ENCODE measurements around the gene LLCFC1. TPM values are rescaled to one million over a fixed set of nuclear protein-coding genes. Genes with fewer than 3 reads are reported as not detected.

Gene LLCFC1
- total RNA-seq, 2 experiments from 2014 or later: not detected

- H3K9me2 ChIP-seq (ENCODE audit: insufficient read depth, low read length): no peaks in the 10 kb centered on the region
Measured at GRCh38 chr7:142891490-142892082, 47.7 kb upstream of the LLCFC1 start.

DNA sequence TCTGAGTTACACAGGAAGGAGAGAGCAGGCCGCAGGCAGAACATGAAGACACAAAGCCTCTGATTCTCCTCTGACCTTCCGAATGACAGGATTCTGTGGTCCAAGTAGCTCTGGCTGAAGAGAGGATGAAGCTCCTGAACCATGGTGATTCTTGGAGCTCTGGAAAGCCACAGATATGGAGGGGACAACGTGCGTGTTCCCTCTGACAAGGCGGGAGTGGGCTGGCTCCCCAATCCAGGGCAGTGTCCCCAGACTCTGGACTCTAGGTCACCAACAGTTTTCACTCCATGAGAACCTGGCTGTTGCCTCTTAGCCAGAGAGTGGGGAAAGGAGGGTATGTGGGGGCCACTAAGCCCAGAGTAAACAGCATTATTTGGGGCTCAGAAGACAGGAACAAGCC is 46.3 kb upstream of the LLCFC1 start:
- intact Hi-C loops (cut with micrococcal nuclease; ENCODE audit: unreplicated experiment): no loop called here
- TF ChIP-seq EZH2phosphoT487 (IDR thresholded peaks at IDR 0.05; ENCODE audit: borderline replicate concordance, low read depth, low read length): no peak
- TF ChIP-seq, protein P1, sequence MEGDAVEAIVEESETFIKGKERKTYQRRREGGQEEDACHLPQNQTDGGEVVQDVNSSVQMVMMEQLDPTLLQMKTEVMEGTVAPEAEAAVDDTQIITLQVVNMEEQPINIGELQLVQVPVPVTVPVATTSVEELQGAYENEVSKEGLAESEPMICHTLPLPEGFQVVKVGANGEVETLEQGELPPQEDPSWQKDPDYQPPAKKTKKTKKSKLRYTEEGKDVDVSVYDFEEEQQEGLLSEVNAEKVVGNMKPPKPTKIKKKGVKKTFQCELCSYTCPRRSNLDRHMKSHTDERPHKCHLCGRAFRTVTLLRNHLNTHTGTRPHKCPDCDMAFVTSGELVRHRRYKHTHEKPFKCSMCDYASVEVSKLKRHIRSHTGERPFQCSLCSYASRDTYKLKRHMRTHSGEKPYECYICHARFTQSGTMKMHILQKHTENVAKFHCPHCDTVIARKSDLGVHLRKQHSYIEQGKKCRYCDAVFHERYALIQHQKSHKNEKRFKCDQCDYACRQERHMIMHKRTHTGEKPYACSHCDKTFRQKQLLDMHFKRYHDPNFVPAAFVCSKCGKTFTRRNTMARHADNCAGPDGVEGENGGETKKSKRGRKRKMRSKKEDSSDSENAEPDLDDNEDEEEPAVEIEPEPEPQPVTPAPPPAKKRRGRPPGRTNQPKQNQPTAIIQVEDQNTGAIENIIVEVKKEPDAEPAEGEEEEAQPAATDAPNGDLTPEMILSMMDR (conservative IDR thresholded peaks at IDR 0.05; ENCODE audit: low read length): no peak
- Histone ChIP-seq H3K79me2 (ENCODE audit: insufficient read depth, low read depth, low read length) (no peaks in the 10 kb centered on the region), H3K4me1 (ENCODE audit: insufficient read depth, low read length, poor library complexity, severe bottlenecking) (no peaks in the 10 kb centered on the region), H3K27ac (ENCODE audit: low read depth, low read length, poor library complexity, severe bottlenecking) (no peak overlapping the region), H3K4me2 (ENCODE audit: low read length) (no peak overlapping the region), H3K36me3 (ENCODE audit: insufficient read depth, low read length) (no peaks in the 10 kb centered on the region), H4K20me1 (ENCODE audit: insufficient read depth, low read length) (no peaks in the 10 kb centered on the region), H3K9me2 (ENCODE audit: insufficient read depth, low read length) (no peaks in the 10 kb centered on the region), H3K9me3 (ENCODE audit: low read length) (no peaks in the 10 kb centered on the region), H3K4me3 (ENCODE audit: low read depth, low read length, poor library complexity, severe bottlenecking) (no peak overlapping the region), H2AFZ (ENCODE audit: low read length) (no peak overlapping the region)
- POLR2A ChIA-PET: no interaction called here
- no peak for DNase-seq (ENCODE audit: low spot score)
- BruUV-seq (replicated peaks): no TSS peak
- CTCF ChIA-PET (ENCODE audit: unreplicated experiment): no interaction called here

More at GRCh38 chr7:142891490-142892082, 47.7 kb upstream of the LLCFC1 start:
- no peak overlapping the region for H3K4me2 ChIP-seq (ENCODE audit: low read length)
- no peak overlapping the region for H2AFZ ChIP-seq (ENCODE audit: low read length)
- BruUV-seq (replicated peaks): no TSS peak
- H3K79me2 ChIP-seq (ENCODE audit: insufficient read depth, low read depth, low read length): no peaks in the 10 kb centered on the region
- no peak for DNase-seq (ENCODE audit: low spot score)
- no peak overlapping the region for H3K27ac ChIP-seq (ENCODE audit: low read depth, low read length, poor library complexity, severe bottlenecking)
- H3K4me3 ChIP-seq (ENCODE audit: low read depth, low read length, poor library complexity, severe bottlenecking): no peak overlapping the region
- no peaks in the 10 kb centered on the region for H4K20me1 ChIP-seq (ENCODE audit: insufficient read depth, low read length)
- POLR2A ChIA-PET: interaction anchor here (0.6 kb wide), 1 partner anchor 552 kb away, joined by 8 read pairs; no protein-coding TSS in a partner anchor
- no peak for TF ChIP-seq EZH2phosphoT487 (IDR thresholded peaks at IDR 0.05; ENCODE audit: borderline replicate concordance, low read depth, low read length)
- TF ChIP-seq, protein P1 (conservative IDR thresholded peaks at IDR 0.05; ENCODE audit: low read length): no peak
- CTCF ChIA-PET (ENCODE audit: unreplicated experiment): no interaction called here
- intact Hi-C loops (cut with micrococcal nuclease; ENCODE audit: unreplicated experiment): no loop called here
- H3K4me1 ChIP-seq (ENCODE audit: insufficient read depth, low read length, poor library complexity, severe bottlenecking): no peaks in the 10 kb centered on the region
- no peaks in the 10 kb centered on the region for H3K9me3 ChIP-seq (ENCODE audit: low read length)
- no peaks in the 10 kb centered on the region for H3K36me3 ChIP-seq (ENCODE audit: insufficient read depth, low read length)

GRCh38 chr7:142894112-142894984 is 44.9 kb upstream of the LLCFC1 start:
- H3K79me2 ChIP-seq (ENCODE audit: insufficient read depth, low read depth, low read length): no peaks in the 10 kb centered on the region
- no peak for DNase-seq (ENCODE audit: low spot score)
- no peaks in the 10 kb centered on the region for H4K20me1 ChIP-seq (ENCODE audit: insufficient read depth, low read length)
- H3K4me3 ChIP-seq (ENCODE audit: low read depth, low read length, poor library complexity, severe bottlenecking): no peak overlapping the region
- H3K9me2 ChIP-seq (ENCODE audit: insufficient read depth, low read length): no peaks in the 10 kb centered on the region
- POLR2A ChIA-PET: no interaction called here
- intact Hi-C loops (cut with micrococcal nuclease; ENCODE audit: unreplicated experiment): no loop called here
- H3K27ac ChIP-seq (ENCODE audit: low read depth, low read length, poor library complexity, severe bottlenecking): no peak overlapping the region
- H3K4me1 ChIP-seq (ENCODE audit: insufficient read depth, low read length, poor library complexity, severe bottlenecking): no peaks in the 10 kb centered on the region
- H3K36me3 ChIP-seq (ENCODE audit: insufficient read depth, low read length): no peaks in the 10 kb centered on the region
- no peak for TF ChIP-seq EZH2phosphoT487 (IDR thresholded peaks at IDR 0.05; ENCODE audit: borderline replicate concordance, low read depth, low read length)
- TF ChIP-seq, protein P1 (conservative IDR thresholded peaks at IDR 0.05; ENCODE audit: low read length): no peak
- no peak overlapping the region for H2AFZ ChIP-seq (ENCODE audit: low read length)
- CTCF ChIA-PET (ENCODE audit: unreplicated experiment): no interaction called here
- no peaks in the 10 kb centered on the region for H3K9me3 ChIP-seq (ENCODE audit: low read length)
- H3K4me2 ChIP-seq (ENCODE audit: low read length): no peak overlapping the region
- no TSS peak for BruUV-seq (replicated peaks)

Data from OCI-LY7 (cell line).